Motor neuron (in vitro differentiated cells): ENCODE measurements around the gene RHOT2. TPM values are rescaled to one million over a fixed set of nuclear protein-coding genes. Genes with fewer than 3 reads are reported as not detected.
A peak's percentile ranks its signal among the peaks of the same experiment; 100 is the strongest.

Source experiments
- ATAC-seq, 8 experiments: fragments of 200-7000 bp; cut with Tn5 transposase; replicated peaks in 6 of 8; 2 replicates each; pipeline ENCODE4 v1.8.0; 2021; ENCODE audit warnings: mild to moderate bottlenecking in 8 of 8, moderate library complexity in 8 of 8
- H3K27ac ChIP-seq, 2 donors: fragments of 250-450 bp; sonication (Bioruptor Pico); 2 replicates each; pipeline ENCODE4 v1.9.0; 2021; ENCODE audit warnings: antibody characterized with exemption in 2 of 2, mild to moderate bottlenecking in 2 of 2, moderate library complexity in 1 of 2
- H3K4me1 ChIP-seq, 2 donors: fragments of 250-450 bp; sonication (Bioruptor Pico); replicated peaks in 1 of 2; 2 replicates each; pipeline ENCODE4 v1.6.1; 2021; ENCODE audit warnings: antibody characterized with exemption in 2 of 2, mild to moderate bottlenecking in 2 of 2, moderate library complexity in 1 of 2
- H3K4me3 ChIP-seq, 5 donors: fragments of 250-450 bp; sonication (Bioruptor Pico); 2 replicates each; pipeline ENCODE4 v1.9.0; 2021; ENCODE audit warnings: antibody characterized with exemption in 5 of 5, mild to moderate bottlenecking in 5 of 5, moderate library complexity in 4 of 5
- WGBS, 10 experiments: fragments of 450-650 bp; shearing (Covaris generic); methylation state at CpG; one replicate each; pipeline ENCODE4 v1.0.0; 2022; 5-methylcytosine and 5-hydroxymethylcytosine counted together
- in situ Hi-C, 9 experiments: fragments of 400-800 bp; cut with MboI; loops; one replicate each; pipeline ENCODE4 v1.15.0; 2021; ENCODE audit warnings: low sequenced_read_pairs in 9 of 9, low pct_unique_long_range_greater_than_20kb in 2 of 9; ENCODE audit not compliant: unreplicated experiment in 9 of 9
- total RNA-seq, 8 experiments: library from RNA; unstranded; fragments of 300-600 nt; gene quantifications; 2 replicates each; pipeline versions ENCODE4 v1.2.3 to v1.2.4, GENCODE V29; 2022

The RHOT2 gene
- total RNA-seq, 8 experiments from 2014 or later, result 30.6 to 119 (median 51.7) TPM

- Histone ChIP-seq H3K27ac (no peak overlapping the region), H3K4me3 (no peak overlapping the region), H3K4me1 (peaks cover 18 to 19% of the 10 kb centered on the region in 2 donors)
- 96 to 100% (median 100%) methylated on average over 1 to 4 of the region's 19 CpGs; no CpG with 5 or more reads in 7 of the 10 experiments for WGBS, 10 experiments
- no peak for ATAC-seq
- in situ Hi-C loops, result no loop called here
Observed at GRCh38 chr16:672371-672770, 4.4 kb downstream of the RHOT2 start.

DNA sequence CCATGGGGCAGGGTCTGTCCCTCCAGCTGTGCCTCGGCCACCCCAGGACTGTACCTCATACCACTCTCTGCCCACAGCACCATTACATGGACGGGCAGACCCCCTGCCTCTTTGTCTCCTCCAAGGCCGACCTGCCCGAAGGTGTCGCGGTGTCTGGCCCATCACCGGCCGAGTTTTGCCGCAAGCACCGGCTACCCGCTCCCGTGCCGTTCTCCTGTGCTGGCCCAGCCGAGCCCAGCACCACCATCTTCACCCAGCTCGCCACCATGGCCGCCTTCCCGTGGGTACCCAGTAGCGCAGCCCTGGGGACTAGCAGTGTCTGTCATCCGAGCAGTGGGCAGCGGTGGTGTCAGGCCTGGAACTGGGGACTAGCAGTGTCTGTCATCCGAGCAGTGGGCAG, 4.9 kb downstream of the RHOT2 start:
- peaks cover 15% of the 10 kb centered on the region in 2 donors for H3K4me1 ChIP-seq
- no peak overlapping the region for H3K4me3 ChIP-seq
- no peak overlapping the region for H3K27ac ChIP-seq
- in situ Hi-C loops, result no loop called here
- no peak for ATAC-seq
- WGBS, 10 experiments, result 80 to 100% (median 99%) methylated on average over 1 to 11 of the region's 21 CpGs; no CpG with 5 or more reads in 6 of the 10 experiments

DNA sequence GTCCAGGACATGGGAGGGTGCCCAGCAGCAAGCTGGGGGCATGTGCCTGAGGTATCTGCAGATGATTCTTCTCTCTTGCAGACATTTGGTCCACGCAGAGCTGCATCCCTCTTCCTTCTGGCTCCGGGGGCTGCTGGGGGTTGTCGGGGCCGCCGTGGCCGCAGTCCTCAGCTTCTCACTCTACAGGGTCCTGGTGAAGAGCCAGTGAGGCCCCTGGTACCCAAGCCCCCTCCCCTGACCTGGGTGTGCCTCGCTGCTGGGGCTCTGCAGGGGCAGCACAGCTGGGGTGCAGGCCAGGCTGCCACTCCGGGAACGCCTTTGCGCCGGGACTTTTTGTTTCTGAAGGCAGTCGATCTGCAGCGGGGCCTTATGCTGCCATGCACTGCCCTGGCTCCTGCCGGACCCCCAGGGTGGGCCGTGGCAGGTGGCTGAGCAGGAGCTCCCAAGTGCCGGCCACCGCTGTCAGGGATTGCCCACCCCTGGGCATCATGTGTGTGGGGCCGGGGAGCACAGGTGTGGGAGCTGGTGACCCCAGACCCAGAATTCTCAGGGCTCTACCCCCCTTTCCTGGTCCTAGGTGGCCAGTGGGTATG, 5.6 kb downstream of the RHOT2 start:
- 100% methylated on average over 1 of the region's 18 CpGs; no CpG with 5 or more reads in 9 of the 10 experiments for WGBS, 10 experiments
- Histone ChIP-seq H3K4me3 (no peak overlapping the region), H3K27ac (no peak overlapping the region), H3K4me1 (peaks cover 15 to 17% of the 10 kb centered on the region in 2 donors)
- ATAC-seq, result no peak
- in situ Hi-C loops, result no loop called here

DNA sequence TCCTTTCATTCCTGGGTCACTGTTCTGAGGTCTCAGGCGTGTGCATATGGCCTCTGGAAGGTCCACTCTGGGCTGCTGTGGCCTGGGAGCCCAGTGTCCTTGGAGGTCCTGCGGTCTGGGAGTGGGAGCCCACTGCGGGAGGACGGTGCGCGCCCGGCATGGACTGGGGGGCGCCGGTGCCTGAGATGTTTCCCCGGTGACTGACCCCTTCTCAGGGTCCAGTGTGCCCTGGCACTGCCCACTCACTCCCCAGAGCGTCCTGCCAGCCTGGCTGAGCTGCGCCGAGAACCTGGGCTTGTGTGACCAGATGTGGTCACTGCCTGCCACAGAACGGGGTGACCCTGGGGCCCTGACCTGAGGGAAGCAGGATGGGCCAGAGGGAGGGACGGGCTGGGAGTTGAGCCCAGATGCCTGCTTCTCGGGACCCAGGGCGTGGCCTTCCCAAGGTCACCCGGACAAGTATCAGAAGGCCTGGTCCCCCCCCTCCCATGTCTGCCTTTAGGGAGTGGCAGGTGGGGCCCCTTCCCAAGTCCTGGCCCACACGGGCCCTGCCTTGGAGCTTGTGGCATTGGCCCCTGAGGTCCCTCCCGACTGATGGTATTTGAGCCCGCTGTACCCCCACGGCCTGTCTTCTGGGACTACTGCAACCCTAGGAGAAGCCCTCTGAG, 6.4 kb downstream of the RHOT2 start:
- in situ Hi-C loops, result no loop called here
- 80 to 100% (median 100%) methylated on average over 1 of the region's 22 CpGs; no CpG with 5 or more reads in 7 of the 10 experiments for WGBS, 10 experiments
- no peak overlapping the region for H3K27ac ChIP-seq
- no peak for ATAC-seq
- H3K4me3 ChIP-seq, result no peak overlapping the region
- H3K4me1 ChIP-seq, result peaks cover 16 to 19% of the 10 kb centered on the region in 2 donors

GRCh38 chr16:674968-675883, 7.3 kb downstream of the RHOT2 start, which contains the start of gene RHBDL1:
TSS of gene RHBDL1 (plus strand) at chr16:675671. CDS start at chr16:675791, 120 bp downstream.
- Histone ChIP-seq H3K4me3 (peak within 1 kb of the TSS; percentile 15 to 41 (median 27)), H3K27ac (peak within 1 kb of the TSS in 1 of 2 donors; percentile 82), H3K4me1 (peaks cover 16 to 20% of the 10 kb centered on the region in 2 donors)
- WGBS, 10 experiments, result 0% methylated on average over 2 to 4 of the region's 73 CpGs; no CpG with 5 or more reads in 7 of the 10 experiments
- ATAC-seq, result peak; percentile 4 to 47 (median 32)
- in situ Hi-C loops, result no loop called here

GRCh38 chr16:675884-676564, 8.1 kb downstream of the RHOT2 start:
- peak overlapping the region; percentile 15 to 41 (median 27) for H3K4me3 ChIP-seq
- peak in 1 of 8 experiments; percentile 1 for ATAC-seq
- H3K27ac ChIP-seq, result peak overlapping the region in 1 of 2 donors; percentile 82
- 55 to 83% methylated on average over 4 to 6 of the region's 25 CpGs; no CpG with 5 or more reads in 8 of the 10 experiments for WGBS, 10 experiments
- H3K4me1 ChIP-seq, result peaks cover 17 to 22% of the 10 kb centered on the region in 2 donors
- in situ Hi-C loops, result no loop called here

- in situ Hi-C loops, result no loop called here
- peaks cover 22 to 28% of the 10 kb centered on the region in 2 donors for H3K4me1 ChIP-seq
- no CpG with 5 or more reads among the region's 21 CpGs for WGBS, 10 experiments
- peak overlapping the region in 1 of 5 donors; percentile 41 for H3K4me3 ChIP-seq
- no peak for ATAC-seq
- H3K27ac ChIP-seq, result no peak overlapping the region
Observed at GRCh38 chr16:676565-676902, 8.6 kb downstream of the RHOT2 start.

DNA sequence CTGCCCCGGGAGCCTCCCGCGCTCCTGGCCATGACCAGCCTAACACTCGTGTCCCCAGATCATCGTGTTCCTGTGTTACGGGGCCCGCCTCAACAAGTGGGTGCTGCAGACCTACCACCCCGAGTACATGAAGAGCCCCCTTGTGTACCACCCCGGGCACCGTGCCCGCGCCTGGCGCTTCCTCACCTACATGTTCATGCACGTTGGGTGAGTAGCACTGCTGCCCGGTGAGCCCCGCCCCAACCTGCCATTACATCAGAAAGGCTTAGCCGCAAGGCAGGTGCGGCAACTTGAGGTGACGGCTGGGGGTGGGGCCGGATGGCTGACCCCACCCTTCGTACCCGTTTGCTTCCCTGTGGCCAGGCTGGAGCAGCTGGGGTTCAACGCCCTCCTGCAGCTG, 9.0 kb downstream of the RHOT2 start:
- peaks cover 25 to 31% of the 10 kb centered on the region in 2 donors for H3K4me1 ChIP-seq
- no peak overlapping the region for H3K4me3 ChIP-seq
- ATAC-seq, result no peak
- WGBS, 10 experiments, result 70 to 96% methylated on average over 2 to 13 of the region's 23 CpGs; no CpG with 5 or more reads in 8 of the 10 experiments
- H3K27ac ChIP-seq, result no peak overlapping the region
- in situ Hi-C loops, result no loop called here

GRCh38 chr16:677316-678190, 9.6 kb downstream of the RHOT2 start:
- Histone ChIP-seq H3K4me1 (peaks cover 25 to 31% of the 10 kb centered on the region in 2 donors), H3K27ac (no peak overlapping the region), H3K4me3 (no peak overlapping the region)
- 85% methylated on average over 5 of the region's 57 CpGs; no CpG with 5 or more reads in 9 of the 10 experiments for WGBS, 10 experiments
- ATAC-seq, result no peak
- in situ Hi-C loops, result no loop called here

DNA sequence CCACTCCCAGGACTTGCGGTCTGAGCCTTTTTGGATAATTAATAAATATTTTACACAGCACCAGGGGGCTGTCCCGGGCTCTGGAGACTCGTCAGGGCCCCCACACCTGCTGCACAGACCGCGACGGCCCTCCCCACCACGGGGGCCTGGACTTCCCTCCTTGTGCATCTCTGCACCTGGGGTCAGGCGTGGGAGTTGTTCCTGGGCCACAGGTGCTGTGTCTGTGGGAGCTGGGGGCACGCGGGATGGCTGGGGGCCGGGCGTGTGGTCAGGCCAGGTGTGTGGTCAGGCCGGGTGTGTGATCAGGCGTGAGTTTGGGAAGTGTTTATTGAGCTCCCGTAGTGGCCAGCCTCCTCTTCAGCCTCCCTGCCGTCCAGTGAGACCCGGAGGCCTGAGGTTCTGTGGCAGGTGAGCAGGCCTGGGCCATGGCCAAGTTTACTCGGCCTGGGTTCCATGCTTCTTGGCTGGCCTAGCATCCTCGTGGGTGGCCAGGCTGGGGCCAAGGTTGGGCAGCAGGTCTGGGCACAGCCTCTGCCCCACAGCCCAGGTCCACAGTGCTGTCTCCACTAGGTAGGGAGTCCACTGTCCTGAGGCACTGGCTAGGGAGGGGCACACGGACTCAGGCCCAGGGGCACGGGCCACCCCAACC, 10.4 kb downstream of the RHOT2 start:
- no peak for ATAC-seq
- H3K4me1 ChIP-seq, result peaks cover 32 to 34% of the 10 kb centered on the region in 2 donors
- in situ Hi-C loops, result no loop called here
- WGBS, 10 experiments, result 20% methylated on average over 3 of the region's 21 CpGs; no CpG with 5 or more reads in 9 of the 10 experiments
- no peak overlapping the region for H3K4me3 ChIP-seq
- H3K27ac ChIP-seq, result peak overlapping the region; percentile 97 to 98
